Measurements from ENCODE around the gene SNX10. TPM values are rescaled to one million over a fixed set of nuclear protein-coding genes. Genes with fewer than 3 reads are reported as not detected.

SNX10 gene
- polyA plus RNA-seq, 3 donors, result 68.0 to 250 (median 219) TPM

- H3K9ac ChIP-seq (ENCODE audit: insufficient read depth, low read length, poor library complexity, severe bottlenecking), result peak overlapping the region; percentile 94
- intact Hi-C loops (cut with micrococcal nuclease), result loop anchor here in 1 of 2 donors (1.0 to 5.0 kb wide), 4 partner anchors 12 to 91 kb away; partner anchors contain the start of genes CBX3 and HNRNPA2B1
- peaks cover 5% of the 10 kb centered on the region for H4K20me1 ChIP-seq (ENCODE audit: insufficient read depth, low read length)
- WGBS (ENCODE audit: insufficient coverage), result 0% methylated on average over 1 of the region's 6 CpGs
- peak; percentile 73 to 90 (median 89) for DNase-seq
- H3K27me3 ChIP-seq (ENCODE audit: control insufficient read depth in 2 of 2, insufficient read depth in 2 of 2, low read length in 2 of 2), result no peaks in the 10 kb centered on the region
- H3K4me1 Mint-ChIP-seq, result peaks cover 56% of the 10 kb centered on the region
- peaks cover 0 to under 1% (median 0%) of the 10 kb centered on the region in 7 donors for H3K9me3 Mint-ChIP-seq
- peaks cover 20 to 23% of the 10 kb centered on the region in 2 donors for H3K36me3 Mint-ChIP-seq
- TF ChIP-seq CTCF (IDR thresholded peaks at IDR 0.05), result no peak
- H3K4me3 Mint-ChIP-seq, result peak overlapping the region; percentile 97
- peak overlapping the region; percentile 93 for H2AFZ ChIP-seq (ENCODE audit: insufficient read depth, low read depth, low read length, poor library complexity, severe bottlenecking)
- H3K9me3 ChIP-seq (replicated peaks in 1 of 2; ENCODE audit: control insufficient read depth in 1 of 2, insufficient read depth in 1 of 2, low read length in 2 of 2), result no peaks in the 10 kb centered on the region
- peak overlapping the region; percentile 96 to 99 (median 97) for H3K4me3 ChIP-seq (replicated peaks in 1 of 3; ENCODE audit: low read depth in 2 of 3, low read length in 3 of 3)
- peak overlapping the region; percentile 88 for H3K4me2 ChIP-seq (replicated peaks; ENCODE audit: extremely low read depth, low read length, poor library complexity, severe bottlenecking)
- peaks cover 54 to 67% of the 10 kb centered on the region in 2 donors for H3K4me1 ChIP-seq (ENCODE audit: control insufficient read depth in 1 of 2, insufficient read depth in 2 of 2, low read length in 2 of 2)
- H3K79me2 ChIP-seq (ENCODE audit: insufficient read depth, low read length), result peaks cover 67% of the 10 kb centered on the region
- H3K27ac Mint-ChIP-seq, result peak overlapping the region; percentile 93 to 98 (median 96)
- peaks cover 5 to 16% of the 10 kb centered on the region in 2 donors for H3K36me3 ChIP-seq (replicated peaks in 1 of 2; ENCODE audit: control insufficient read depth in 1 of 2, insufficient read depth in 2 of 2, low read length in 2 of 2)
- H3K27me3 Mint-ChIP-seq (ENCODE audit: low read depth in 3 of 3), result peaks cover 0 to 1% (median 1%) of the 10 kb centered on the region in 3 donors
- peak overlapping the region; percentile 92 to 94 for H3K27ac ChIP-seq (ENCODE audit: low read depth in 1 of 2, low read length in 2 of 2)
Observed at GRCh38 chr7:26293569-26294308, 2.1 kb downstream of the SNX10 start.

DNA sequence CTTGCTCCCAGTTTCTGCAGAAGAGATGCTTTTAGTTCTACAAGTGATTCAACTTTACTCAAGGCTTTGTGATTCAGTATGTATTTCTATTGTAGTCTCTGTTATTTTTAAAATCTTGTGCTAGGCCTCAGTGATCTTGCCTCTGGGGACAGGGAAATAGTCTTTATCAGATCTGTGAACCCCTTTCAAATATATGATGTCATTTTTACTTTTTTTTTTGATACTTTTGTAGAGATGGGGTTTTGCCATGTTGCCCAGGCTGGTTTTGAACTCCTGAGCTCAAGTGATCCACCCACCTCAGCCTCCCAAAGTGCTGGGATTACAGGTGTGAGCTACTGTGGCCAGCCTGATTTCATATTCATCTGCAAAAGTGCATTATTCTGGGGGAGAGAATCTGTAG, 3.4 kb downstream of the SNX10 start:
- Histone ChIP-seq H3K27me3 (ENCODE audit: control insufficient read depth in 2 of 2, insufficient read depth in 2 of 2, low read length in 2 of 2) (no peaks in the 10 kb centered on the region), H3K4me3 (replicated peaks in 1 of 3; ENCODE audit: low read depth in 2 of 3, low read length in 3 of 3) (peak overlapping the region in 1 of 3 experiments; percentile 97), H3K4me2 (replicated peaks; ENCODE audit: extremely low read depth, low read length, poor library complexity, severe bottlenecking) (peak overlapping the region; percentile 88), H3K27ac (ENCODE audit: low read depth in 1 of 2, low read length in 2 of 2) (peak overlapping the region; percentile 50 to 94), H3K9me3 (replicated peaks in 1 of 2; ENCODE audit: control insufficient read depth in 1 of 2, insufficient read depth in 1 of 2, low read length in 2 of 2) (no peaks in the 10 kb centered on the region), H2AFZ (ENCODE audit: insufficient read depth, low read depth, low read length, poor library complexity, severe bottlenecking) (no peak overlapping the region), H3K79me2 (ENCODE audit: insufficient read depth, low read length) (peaks cover 80% of the 10 kb centered on the region), H3K36me3 (replicated peaks in 1 of 2; ENCODE audit: control insufficient read depth in 1 of 2, insufficient read depth in 2 of 2, low read length in 2 of 2) (peaks cover 5 to 16% of the 10 kb centered on the region in 2 donors), H3K4me1 (ENCODE audit: control insufficient read depth in 1 of 2, insufficient read depth in 2 of 2, low read length in 2 of 2) (peaks cover 58 to 74% of the 10 kb centered on the region in 2 donors), H3K9ac (ENCODE audit: insufficient read depth, low read length, poor library complexity, severe bottlenecking) (no peak overlapping the region), H4K20me1 (ENCODE audit: insufficient read depth, low read length) (peaks cover 5% of the 10 kb centered on the region)
- peaks cover 22 to 33% of the 10 kb centered on the region in 2 donors for H3K36me3 Mint-ChIP-seq
- no peak for TF ChIP-seq CTCF (IDR thresholded peaks at IDR 0.05)
- H3K4me3 Mint-ChIP-seq, result peak overlapping the region in 1 of 2 donors; percentile 53
- H3K4me1 Mint-ChIP-seq, result peaks cover 63% of the 10 kb centered on the region
- H3K9me3 Mint-ChIP-seq, result peaks cover 0 to 2% (median 0%) of the 10 kb centered on the region in 7 donors
- peaks cover 0 to 1% (median 1%) of the 10 kb centered on the region in 3 donors for H3K27me3 Mint-ChIP-seq (ENCODE audit: low read depth in 3 of 3)
- DNase-seq, result no peak
- peak overlapping the region; percentile 93 to 98 (median 96) for H3K27ac Mint-ChIP-seq
- intact Hi-C loops (cut with micrococcal nuclease), result no loop called here
